ENCODE data around the gene CLIC3. TPM values are rescaled to one million over a fixed set of nuclear protein-coding genes. Genes with fewer than 3 reads are reported as not detected.

Gene CLIC3
- total RNA-seq, 1 donor from 2014 or later, result not detected

DNA sequence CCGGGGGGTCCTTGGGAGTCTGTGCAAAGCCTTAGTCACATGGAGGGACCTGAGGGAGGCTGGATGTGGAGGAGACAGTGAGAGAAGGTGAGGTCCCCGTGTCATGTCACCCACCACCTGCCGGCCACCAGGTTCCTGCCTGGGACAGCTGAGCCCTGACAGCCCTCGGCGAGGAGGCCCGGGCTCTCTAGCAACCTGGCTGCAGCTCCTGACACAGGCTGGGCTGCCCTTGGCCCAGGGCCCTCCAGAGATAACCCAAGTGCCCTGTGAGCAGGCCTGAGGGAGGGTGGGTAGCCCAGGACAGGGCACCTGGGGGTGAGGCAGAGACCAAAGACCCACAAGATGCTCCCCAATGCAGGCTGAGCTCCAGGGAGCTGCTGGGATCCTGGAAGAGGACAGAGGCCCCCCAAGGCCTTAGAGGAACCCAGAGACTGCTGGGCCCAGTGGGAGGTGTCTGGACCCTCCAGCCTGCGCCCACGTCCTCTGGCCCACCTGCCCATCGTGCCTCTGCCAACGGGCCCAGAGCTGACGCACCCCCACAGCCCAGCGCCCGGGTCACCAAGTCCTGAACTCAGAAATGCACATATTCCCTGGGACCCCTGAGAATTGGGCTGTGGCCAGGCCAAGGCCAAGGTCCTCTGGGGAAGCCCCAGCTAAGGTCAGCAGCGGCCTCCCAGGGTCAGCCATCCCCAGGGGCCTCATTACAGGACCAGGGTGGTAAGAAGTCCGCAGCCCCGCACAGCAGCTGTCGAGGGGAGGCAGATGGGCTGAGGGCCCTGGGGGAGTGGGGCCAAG lies 27.8 kb downstream of the CLIC3 start:
- Mint-ChIP-seq H3K27me3 (peaks cover 11% of the 10 kb centered on the region), H3K27ac (no peak overlapping the region), H3K36me3 (ENCODE audit: low read depth) (no peaks in the 10 kb centered on the region), H3K4me3 (no peak overlapping the region), H3K9me3 (no peaks in the 10 kb centered on the region), H3K4me1 (peaks cover 9% of the 10 kb centered on the region)
- ChIA-PET CTCF (no interaction called here), POLR2A (no interaction called here)
- ATAC-seq (ENCODE audit: low read depth), result no peak
- DNase-seq, result no peak
- TF ChIP-seq, protein P1, sequence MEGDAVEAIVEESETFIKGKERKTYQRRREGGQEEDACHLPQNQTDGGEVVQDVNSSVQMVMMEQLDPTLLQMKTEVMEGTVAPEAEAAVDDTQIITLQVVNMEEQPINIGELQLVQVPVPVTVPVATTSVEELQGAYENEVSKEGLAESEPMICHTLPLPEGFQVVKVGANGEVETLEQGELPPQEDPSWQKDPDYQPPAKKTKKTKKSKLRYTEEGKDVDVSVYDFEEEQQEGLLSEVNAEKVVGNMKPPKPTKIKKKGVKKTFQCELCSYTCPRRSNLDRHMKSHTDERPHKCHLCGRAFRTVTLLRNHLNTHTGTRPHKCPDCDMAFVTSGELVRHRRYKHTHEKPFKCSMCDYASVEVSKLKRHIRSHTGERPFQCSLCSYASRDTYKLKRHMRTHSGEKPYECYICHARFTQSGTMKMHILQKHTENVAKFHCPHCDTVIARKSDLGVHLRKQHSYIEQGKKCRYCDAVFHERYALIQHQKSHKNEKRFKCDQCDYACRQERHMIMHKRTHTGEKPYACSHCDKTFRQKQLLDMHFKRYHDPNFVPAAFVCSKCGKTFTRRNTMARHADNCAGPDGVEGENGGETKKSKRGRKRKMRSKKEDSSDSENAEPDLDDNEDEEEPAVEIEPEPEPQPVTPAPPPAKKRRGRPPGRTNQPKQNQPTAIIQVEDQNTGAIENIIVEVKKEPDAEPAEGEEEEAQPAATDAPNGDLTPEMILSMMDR (IDR thresholded peaks at IDR 0.05), result no peak
- intact Hi-C loops (cut with micrococcal nuclease), result no loop called here

- DNase-seq, result no peak
- Mint-ChIP-seq H3K36me3 (ENCODE audit: low read depth) (no peaks in the 10 kb centered on the region), H3K9me3 (no peaks in the 10 kb centered on the region), H3K4me3 (peak overlapping the region; percentile 64), H3K4me1 (peaks cover 9% of the 10 kb centered on the region), H3K27me3 (peaks cover 11% of the 10 kb centered on the region), H3K27ac (no peak overlapping the region)
- intact Hi-C loops (cut with micrococcal nuclease), result no loop called here
- ChIA-PET CTCF (no interaction called here), POLR2A (interaction anchor here (0.6 kb wide), 1 partner anchor 47 kb away, joined by 3 read pairs; no protein-coding TSS in a partner anchor)
- TF ChIP-seq, protein P1 (IDR thresholded peaks at IDR 0.05), result no peak
- peak; percentile 37 for ATAC-seq (ENCODE audit: low read depth)
These were observed 30.4 kb downstream of the CLIC3 start for GRCh38 chr9:136965771-136966484.

GRCh38 chr9:136964833-136965422 lies 31.4 kb downstream of the CLIC3 start:
- TF ChIP-seq, protein P1 (IDR thresholded peaks at IDR 0.05), result no peak
- intact Hi-C loops (cut with micrococcal nuclease), result no loop called here
- ChIA-PET POLR2A (interaction anchor here (0.6 kb wide), 1 partner anchor 31 kb away, joined by 3 read pairs; the partner anchor contains the start of gene CLIC3), CTCF (no interaction called here)
- Mint-ChIP-seq H3K4me1 (peaks cover 9% of the 10 kb centered on the region), H3K4me3 (no peak overlapping the region), H3K27me3 (peaks cover 9% of the 10 kb centered on the region), H3K9me3 (no peaks in the 10 kb centered on the region), H3K27ac (no peak overlapping the region), H3K36me3 (ENCODE audit: low read depth) (no peaks in the 10 kb centered on the region)
- no peak for DNase-seq
- no peak for ATAC-seq (ENCODE audit: low read depth)

- Mint-ChIP-seq H3K27me3 (peaks cover 9% of the 10 kb centered on the region), H3K27ac (no peak overlapping the region), H3K36me3 (ENCODE audit: low read depth) (no peaks in the 10 kb centered on the region), H3K4me3 (no peak overlapping the region), H3K4me1 (peaks cover 9% of the 10 kb centered on the region), H3K9me3 (no peaks in the 10 kb centered on the region)
- ChIA-PET CTCF (no interaction called here), POLR2A (no interaction called here)
- intact Hi-C loops (cut with micrococcal nuclease), result no loop called here
- ATAC-seq (ENCODE audit: low read depth) (no peak), DNase-seq (no peak)
- TF ChIP-seq, protein P1 (IDR thresholded peaks at IDR 0.05), result no peak
These were observed 32.1 kb downstream of the CLIC3 start for GRCh38 chr9:136964171-136964689.

GRCh38 chr9:136963751-136964150 lies 32.6 kb downstream of the CLIC3 start:
- H3K27ac Mint-ChIP-seq, result no peak overlapping the region
- ATAC-seq (ENCODE audit: low read depth), result no peak
- no peaks in the 10 kb centered on the region for H3K36me3 Mint-ChIP-seq (ENCODE audit: low read depth)
- no peaks in the 10 kb centered on the region for H3K9me3 Mint-ChIP-seq
- intact Hi-C loops (cut with micrococcal nuclease), result no loop called here
- ChIA-PET POLR2A (no interaction called here), CTCF (no interaction called here)
- peaks cover 9% of the 10 kb centered on the region for H3K27me3 Mint-ChIP-seq
- peaks cover 9% of the 10 kb centered on the region for H3K4me1 Mint-ChIP-seq
- TF ChIP-seq, protein P1 (IDR thresholded peaks at IDR 0.05), result no peak
- no peak for DNase-seq
- H3K4me3 Mint-ChIP-seq, result no peak overlapping the region

Data from activated B cell treated with CpG ODN at 0.5 μM for 24 hours (primary cell).